ENCODE data around the gene GTF3C2. TPM values are rescaled to one million over a fixed set of nuclear protein-coding genes. Genes with fewer than 3 reads are reported as not detected.
A peak's percentile ranks its signal among the peaks of the same experiment; 100 is the strongest.

The GTF3C2 gene
- total and polyA plus RNA-seq, 2 of the 13 experiments (the other 11 are each of a cell fraction or from before 2014, with no cell fraction given), result 77.5 to 130 TPM

DNA sequence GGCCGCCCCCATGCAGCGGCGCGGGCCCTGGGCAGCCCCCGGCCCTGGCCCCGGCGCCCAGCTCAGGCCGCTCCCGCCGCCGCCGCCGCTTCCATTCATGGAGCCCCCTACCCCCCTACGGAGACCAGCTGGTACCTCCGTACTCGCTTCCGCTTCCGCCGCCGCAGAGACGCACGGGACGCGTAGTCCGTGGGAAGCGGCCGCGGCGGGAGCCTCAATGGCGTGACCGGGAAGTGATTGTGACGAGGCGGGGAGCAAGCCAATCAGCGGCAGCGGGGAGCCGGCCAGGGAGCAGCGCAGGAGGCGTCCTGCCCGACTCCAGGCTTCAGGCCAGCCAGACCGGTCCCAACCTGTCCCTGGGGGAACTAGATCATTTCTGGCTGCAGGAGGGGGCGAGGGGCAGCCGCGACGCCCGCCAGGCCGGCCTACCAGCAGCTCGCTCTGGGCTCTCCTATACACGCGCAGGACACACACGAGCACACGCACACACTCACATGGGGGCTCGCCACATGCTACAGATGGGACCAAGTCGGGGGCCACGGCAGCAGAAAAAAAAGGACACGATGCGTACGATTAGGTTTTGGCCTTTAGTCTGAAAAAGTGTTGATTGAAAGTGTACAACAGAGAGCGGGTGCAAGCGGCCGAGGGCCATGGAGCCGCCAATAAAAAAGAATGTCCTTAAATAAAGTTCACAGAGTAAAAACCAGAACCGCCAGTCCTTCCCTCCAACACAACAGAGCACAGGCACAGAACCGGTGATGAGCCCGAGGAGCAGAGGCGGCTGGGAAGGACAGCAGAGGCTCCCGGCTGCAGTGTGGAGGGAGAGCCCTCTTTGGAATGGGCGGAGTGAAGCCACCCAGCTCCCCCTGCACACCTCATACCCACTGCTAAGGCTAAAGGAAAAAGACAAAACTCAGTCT lies 24.3 kb upstream of the GTF3C2 start, which contains the start of gene ZNF513 (continued):
- TF ChIP-seq, protein P1, sequence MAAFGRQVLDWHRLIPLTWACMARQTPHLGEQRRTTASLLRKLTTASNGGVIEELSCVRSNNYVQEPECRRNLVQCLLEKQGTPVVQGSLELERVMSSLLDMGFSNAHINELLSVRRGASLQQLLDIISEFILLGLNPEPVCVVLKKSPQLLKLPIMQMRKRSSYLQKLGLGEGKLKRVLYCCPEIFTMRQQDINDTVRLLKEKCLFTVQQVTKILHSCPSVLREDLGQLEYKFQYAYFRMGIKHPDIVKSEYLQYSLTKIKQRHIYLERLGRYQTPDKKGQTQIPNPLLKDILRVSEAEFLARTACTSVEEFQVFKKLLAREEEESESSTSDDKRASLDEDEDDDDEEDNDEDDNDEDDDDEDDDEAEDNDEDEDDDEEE (CRISPR knock-in tag; IDR thresholded peaks at IDR 0.05), result peak; percentile 74; the same call in 1 of the 2 replicates
- TF ChIP-seq ZKSCAN8 (CRISPR knock-in tag; IDR thresholded peaks at IDR 0.05; ENCODE audit: borderline replicate concordance) (no peak), TCF7L2 (IDR thresholded peaks at IDR 0.05; ENCODE audit: low read depth, low read length) (no peak), ZNF670 (CRISPR knock-in tag; IDR thresholded peaks at IDR 0.05; ENCODE audit: borderline replicate concordance) (no peak), ZNF598 (CRISPR knock-in tag; IDR thresholded peaks at IDR 0.05; ENCODE audit: borderline replicate concordance) (peak; percentile 82; the same call in 1 of the 2 replicates), LRRFIP1 (CRISPR knock-in tag; conservative IDR thresholded peaks at IDR 0.05) (no peak), ZNF772 (CRISPR knock-in tag; IDR thresholded peaks at IDR 0.05) (0 out of 2 replicates have a peak, but pooled peaks have one; percentile 69), RBAK (CRISPR knock-in tag; IDR thresholded peaks at IDR 0.05) (0 out of 2 replicates have a peak, but pooled peaks have one; percentile 12), TRIM24 (CRISPR knock-in tag; IDR thresholded peaks at IDR 0.05) (no peak), HMG20A (CRISPR knock-in tag; IDR thresholded peaks at IDR 0.05; ENCODE audit: borderline replicate concordance) (no peak), PPARG (CRISPR knock-in tag; conservative IDR thresholded peaks at IDR 0.05) (no peak), ZNF556 (CRISPR knock-in tag; IDR thresholded peaks at IDR 0.05; ENCODE audit: borderline replicate concordance) (no peak), ZBTB8A (CRISPR knock-in tag; IDR thresholded peaks at IDR 0.05; ENCODE audit: borderline replicate concordance, low read depth) (no peak), BHLHE40 (IDR thresholded peaks at IDR 0.05; ENCODE audit: low read length) (peak; percentile 52; the same call in 1 of the 2 replicates), EED (CRISPR knock-in tag; IDR thresholded peaks at IDR 0.05) (peak; percentile 83; the same call in 1 of the 2 replicates), ATF1 (CRISPR knock-in tag; IDR thresholded peaks at IDR 0.05) (no peak), ZNF737 (CRISPR knock-in tag; IDR thresholded peaks at IDR 0.05; ENCODE audit: borderline replicate concordance) (no peak), ZNF468 (CRISPR knock-in tag; IDR thresholded peaks at IDR 0.05) (no peak), YEATS2 (CRISPR knock-in tag; IDR thresholded peaks at IDR 0.05; ENCODE audit: borderline replicate concordance) (no peak)
- TF ChIP-seq, protein P2, sequence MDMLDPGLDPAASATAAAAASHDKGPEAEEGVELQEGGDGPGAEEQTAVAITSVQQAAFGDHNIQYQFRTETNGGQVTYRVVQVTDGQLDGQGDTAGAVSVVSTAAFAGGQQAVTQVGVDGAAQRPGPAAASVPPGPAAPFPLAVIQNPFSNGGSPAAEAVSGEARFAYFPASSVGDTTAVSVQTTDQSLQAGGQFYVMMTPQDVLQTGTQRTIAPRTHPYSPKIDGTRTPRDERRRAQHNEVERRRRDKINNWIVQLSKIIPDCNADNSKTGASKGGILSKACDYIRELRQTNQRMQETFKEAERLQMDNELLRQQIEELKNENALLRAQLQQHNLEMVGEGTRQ (IDR thresholded peaks at IDR 0.05; ENCODE audit: low read depth, low read length), result no peak
- TF ChIP-seq, protein P2 (CRISPR knock-in tag; IDR thresholded peaks at IDR 0.05; ENCODE audit: borderline replicate concordance), result no peak
- TF ChIP-seq, protein P3, sequence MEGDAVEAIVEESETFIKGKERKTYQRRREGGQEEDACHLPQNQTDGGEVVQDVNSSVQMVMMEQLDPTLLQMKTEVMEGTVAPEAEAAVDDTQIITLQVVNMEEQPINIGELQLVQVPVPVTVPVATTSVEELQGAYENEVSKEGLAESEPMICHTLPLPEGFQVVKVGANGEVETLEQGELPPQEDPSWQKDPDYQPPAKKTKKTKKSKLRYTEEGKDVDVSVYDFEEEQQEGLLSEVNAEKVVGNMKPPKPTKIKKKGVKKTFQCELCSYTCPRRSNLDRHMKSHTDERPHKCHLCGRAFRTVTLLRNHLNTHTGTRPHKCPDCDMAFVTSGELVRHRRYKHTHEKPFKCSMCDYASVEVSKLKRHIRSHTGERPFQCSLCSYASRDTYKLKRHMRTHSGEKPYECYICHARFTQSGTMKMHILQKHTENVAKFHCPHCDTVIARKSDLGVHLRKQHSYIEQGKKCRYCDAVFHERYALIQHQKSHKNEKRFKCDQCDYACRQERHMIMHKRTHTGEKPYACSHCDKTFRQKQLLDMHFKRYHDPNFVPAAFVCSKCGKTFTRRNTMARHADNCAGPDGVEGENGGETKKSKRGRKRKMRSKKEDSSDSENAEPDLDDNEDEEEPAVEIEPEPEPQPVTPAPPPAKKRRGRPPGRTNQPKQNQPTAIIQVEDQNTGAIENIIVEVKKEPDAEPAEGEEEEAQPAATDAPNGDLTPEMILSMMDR (CRISPR knock-in tag; IDR thresholded peaks at IDR 0.05), result peak; percentile 10; the same call in 1 of the 2 replicates
